ENCODE data around the gene COA7.
"Not testable (repeated sequence)": the region's sequence is repeated elsewhere in the genome, so short reads cannot be mapped to it uniquely, and the experiment has no call there.

The COA7 gene

GRCh38 chr1:52697795-52698674 lies at the start of gene COA7:
Gene COA7, minus strand, starts transcription at chr1:52698347. Its CDS starts 21 bp downstream, at chr1:52698326.
- intact Hi-C loops (cut with DNase I): loop anchor here (2.0 kb wide), 1 partner anchor 29 kb away; the partner anchor contains the start of gene ZYG11B
- peak; percentile 67 to 95 (median 89) for DNase-seq

DNA sequence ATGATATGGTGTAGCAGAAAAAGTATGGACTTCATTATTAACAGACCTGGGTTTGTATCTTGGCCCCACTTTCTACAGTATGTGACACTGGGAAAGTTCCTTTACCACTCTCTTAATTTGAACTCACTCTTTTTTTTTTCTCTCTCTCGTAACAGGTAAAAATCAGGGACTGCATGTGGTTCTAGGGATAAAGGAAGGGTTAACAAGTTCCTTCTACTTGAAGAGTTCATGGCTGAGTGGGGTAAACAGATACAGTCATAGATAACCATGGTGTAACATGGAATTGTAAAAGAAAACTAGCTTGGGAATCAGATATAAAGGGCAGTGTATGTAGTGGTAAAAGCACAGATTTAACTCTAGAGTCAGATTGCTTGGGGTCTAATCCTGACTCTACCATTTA lies 49.3 kb upstream of the COA7 start:
- DNase-seq: no peak
- intact Hi-C loops (cut with DNase I): no loop called here

- DNase-seq: no peak
- intact Hi-C loops (cut with DNase I): no loop called here
Observed at GRCh38 chr1:52746189-52746588, 48.0 kb upstream of the COA7 start.

- no peak for DNase-seq
- intact Hi-C loops (cut with DNase I): no loop called here
Observed at GRCh38 chr1:52741259-52741658, 43.1 kb upstream of the COA7 start.

DNA sequence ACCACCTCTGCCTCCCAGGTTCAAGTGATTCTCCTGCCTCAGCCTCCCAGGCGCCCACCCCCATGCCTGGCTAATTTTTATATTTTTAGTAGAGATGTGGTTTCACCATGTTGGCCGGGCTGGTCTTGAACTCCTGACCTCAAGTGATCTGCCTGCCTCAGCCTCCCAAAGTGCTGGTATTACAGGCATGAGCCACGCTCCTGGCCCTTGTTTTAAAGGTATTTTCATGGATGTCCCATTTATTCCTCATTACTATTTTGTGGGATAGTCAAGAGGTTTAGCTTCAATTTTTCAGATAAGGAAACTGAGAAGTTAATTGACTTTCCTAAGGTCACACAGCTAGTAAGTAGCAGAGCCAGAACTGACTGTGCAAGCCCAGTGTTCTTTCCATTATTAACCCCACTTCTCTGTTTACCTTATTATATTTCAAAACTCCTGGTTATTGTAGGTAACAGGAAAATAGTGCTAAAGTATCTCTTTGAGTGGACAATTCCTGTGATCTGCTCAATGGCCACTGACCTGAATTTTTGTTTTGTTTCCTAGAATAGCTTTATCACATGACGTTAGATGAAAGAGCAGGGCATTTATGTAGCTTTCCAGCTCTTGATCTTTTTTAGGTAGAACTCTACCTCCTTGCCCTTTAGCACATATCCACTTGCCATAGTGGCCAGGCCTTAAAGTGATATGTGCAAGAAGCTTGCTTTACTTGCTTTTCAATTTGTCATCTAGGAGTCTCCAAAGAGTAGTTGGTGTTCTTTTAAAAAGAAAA lies 41.7 kb upstream of the COA7 start:
- no peak for DNase-seq
- intact Hi-C loops (cut with DNase I): no loop called here

DNA sequence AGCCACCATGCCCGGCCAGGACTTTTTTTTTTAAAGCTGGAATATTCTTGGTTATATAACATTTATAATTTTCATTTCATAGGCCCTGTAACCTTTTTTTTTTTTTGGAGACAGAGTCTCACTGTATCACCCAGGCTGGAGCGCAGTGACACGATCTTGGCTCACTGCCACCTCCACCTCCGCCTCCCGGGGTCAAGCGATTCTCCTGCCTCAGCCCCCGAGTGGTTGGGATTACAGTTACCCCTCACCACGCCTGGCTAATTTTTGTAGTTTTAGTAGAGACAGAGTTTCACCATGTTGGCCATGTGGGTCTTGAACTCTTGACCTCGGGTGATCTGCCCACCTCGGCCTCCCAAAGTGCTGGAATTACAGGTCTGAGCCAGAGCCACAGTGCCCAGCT lies 40.7 kb upstream of the COA7 start:
- intact Hi-C loops (cut with DNase I): no loop called here
- DNase-seq: no peak

GRCh38 chr1:52738148-52738547 lies 40.0 kb upstream of the COA7 start:
- intact Hi-C loops (cut with DNase I): no loop called here
- no peak for DNase-seq

GRCh38 chr1:52735371-52735770 lies 37.2 kb upstream of the COA7 start:
- intact Hi-C loops (cut with DNase I): not testable (repeated sequence)
- DNase-seq: peak in 30 of 42 donors; percentile 6 to 64 (median 32)

DNA sequence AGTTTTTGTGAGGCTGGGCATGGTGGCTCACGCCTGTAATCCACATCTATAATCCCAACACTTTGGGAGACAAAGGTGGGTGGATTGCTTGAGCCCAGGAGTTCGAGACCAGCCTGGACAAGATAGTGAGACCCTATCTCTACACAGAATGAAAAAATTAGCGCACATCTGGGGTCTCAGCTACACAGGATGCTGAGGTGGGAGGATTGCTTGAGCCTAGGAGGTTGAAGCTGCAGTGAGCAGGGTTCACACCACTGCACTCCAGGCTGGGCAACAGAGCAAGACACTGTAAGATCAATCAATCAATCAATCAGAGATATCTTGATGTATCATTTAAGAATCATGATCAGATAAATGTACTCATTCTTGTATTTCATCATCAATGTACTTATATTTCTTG lies 35.2 kb upstream of the COA7 start:
- no peak for DNase-seq
- intact Hi-C loops (cut with DNase I): no loop called here

GRCh38 chr1:52727956-52728656 lies 30.0 kb upstream of the COA7 start:
- DNase-seq: no peak
- intact Hi-C loops (cut with DNase I): loop anchor here (2.0 kb wide), 1 partner anchor 29 kb away; the partner anchor contains the start of gene COA7

DNA sequence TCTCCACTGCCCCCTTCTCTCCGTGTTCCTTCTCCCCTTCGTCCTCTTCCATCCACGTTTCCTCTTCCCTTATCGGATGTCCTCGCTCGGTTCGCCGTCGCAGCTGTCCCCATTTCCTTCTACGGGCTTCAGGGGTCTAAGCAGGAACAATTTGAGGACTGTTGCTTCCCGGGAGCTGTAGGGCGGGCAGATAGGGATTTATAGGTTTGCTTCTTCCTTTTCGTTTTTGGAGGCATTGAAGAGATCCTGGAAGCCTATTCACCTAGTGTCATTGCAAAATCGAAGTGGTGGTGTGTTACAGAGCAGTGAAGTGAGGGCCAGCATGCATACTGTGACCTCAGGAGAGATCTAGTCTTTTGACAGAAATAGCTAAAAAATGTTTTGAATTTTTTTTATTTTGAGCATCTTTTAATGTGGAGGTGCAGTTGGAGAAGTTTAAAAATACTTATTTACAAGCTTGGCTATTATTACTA lies 29.0 kb upstream of the COA7 start:
- intact Hi-C loops (cut with DNase I): loop anchor here (2.0 kb wide), 1 partner anchor 28 kb away; the partner anchor contains the start of gene COA7
- DNase-seq: peak in 13 of 42 donors; percentile 3 to 48 (median 22)

DNA sequence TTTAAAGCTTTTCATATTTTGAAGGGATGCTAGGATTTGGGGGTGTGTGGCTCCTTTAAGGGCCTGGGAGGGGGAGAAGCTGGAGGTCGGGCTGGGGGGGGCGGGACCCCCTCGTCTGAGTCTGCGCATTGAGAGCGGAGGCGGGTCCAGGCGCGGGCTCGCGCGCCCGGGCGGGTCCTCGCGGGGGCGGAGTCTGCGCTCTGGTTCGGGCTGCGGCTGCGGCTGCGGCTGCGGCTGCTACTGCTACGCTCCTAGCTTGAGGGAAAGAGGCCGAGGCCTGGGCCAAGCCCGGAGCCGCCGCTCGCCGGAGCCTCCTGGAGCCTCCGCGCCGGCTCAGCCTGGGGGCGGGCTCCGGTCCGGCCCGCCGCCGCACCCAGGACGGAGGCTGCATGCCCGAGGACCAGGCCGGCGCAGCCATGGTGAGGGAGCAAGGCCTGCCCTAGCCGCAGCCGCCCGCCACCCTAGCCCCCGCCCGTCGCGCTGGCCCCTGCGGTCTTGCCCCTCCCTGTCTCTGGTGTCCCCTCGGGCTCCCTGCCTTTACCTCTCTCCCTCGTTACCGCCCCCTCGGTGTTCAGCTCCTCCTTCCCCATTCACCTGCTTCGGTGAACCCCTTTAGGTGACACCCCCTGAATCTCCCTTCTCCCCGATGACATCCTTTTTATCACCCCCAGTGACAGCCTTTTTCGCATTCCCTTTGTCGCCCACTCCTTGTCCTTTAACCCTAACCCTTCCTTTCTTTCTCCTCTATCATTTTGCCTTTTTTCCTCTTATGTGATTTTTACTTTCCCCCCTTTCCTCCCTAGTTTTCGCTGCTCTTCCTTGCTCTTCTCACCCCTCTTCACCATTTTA lies 28.3 kb upstream of the COA7 start, which contains the start of gene ZYG11B:
Gene ZYG11B (plus strand): TSS at position 189 of the 849 bp plus-strand sequence. CDS start 201 bp downstream, at position 390.
- intact Hi-C loops (cut with DNase I): loop anchor here (2.0 kb wide), 1 partner anchor 28 kb away; the partner anchor contains the start of gene COA7
- peak; percentile 71 to 97 (median 90) for DNase-seq

DNA sequence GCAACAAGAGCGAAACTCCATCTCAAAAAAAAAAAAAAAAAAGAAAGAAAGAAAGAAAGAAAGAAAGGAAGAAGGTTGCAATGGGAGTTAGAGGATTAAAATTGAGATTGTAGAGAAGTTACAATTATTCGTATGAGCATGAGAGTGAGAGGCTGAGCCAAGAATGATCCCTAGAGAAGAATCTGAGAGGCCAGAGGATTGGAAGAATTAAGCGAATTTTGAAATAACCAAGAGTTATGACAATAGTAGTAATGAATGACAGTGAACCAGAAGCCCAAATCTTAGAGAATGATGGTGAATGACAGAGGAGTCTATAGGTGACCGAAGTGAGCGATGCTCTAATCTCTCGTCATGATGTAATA lies 27.7 kb upstream of the COA7 start:
- no peak for DNase-seq
- intact Hi-C loops (cut with DNase I): loop anchor here (2.0 kb wide), 1 partner anchor 27 kb away; the partner anchor contains the start of gene COA7

DNA sequence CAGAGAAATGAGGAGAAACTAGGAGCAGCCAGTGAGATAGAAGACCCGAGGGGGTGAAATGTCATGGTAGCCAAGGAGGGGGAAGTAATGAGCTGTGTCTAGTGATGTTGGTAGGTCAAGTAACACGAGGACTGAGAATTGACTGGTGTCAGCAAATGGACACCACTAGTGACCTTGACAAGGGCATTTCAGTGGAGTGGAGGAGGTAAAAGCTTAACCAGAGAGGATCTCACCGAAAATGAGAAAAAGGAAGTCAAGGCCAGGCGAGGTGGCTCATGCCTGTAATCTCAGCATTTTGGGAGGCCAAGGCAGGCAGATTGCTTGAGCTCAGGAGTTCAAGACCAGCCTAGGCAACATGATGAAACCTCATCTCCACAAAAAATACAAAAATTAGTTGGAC lies 25.1 kb upstream of the COA7 start:
- no peak for DNase-seq
- intact Hi-C loops (cut with DNase I): no loop called here

DNA sequence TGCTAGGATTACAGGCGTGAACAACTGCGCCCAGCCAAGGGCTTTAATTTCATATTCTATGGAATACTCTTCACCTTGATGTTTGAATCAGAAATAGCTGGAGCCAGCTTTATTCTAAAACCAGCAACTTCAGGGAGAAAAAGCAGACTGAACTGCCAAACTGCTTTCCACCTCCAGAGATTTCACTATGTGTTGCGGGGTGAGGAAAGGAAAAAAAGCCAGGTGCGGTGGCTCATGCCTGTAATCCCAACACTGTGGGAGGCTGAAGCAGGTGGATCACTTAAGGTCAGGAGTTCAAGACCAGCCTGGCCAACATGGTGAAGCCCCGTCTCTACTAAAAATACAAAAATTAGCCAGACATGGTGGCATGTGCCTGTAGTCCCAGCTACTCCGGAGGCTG lies 17.1 kb upstream of the COA7 start:
- peak in 17 of 42 donors; percentile 12 to 69 (median 31) for DNase-seq

DNA sequence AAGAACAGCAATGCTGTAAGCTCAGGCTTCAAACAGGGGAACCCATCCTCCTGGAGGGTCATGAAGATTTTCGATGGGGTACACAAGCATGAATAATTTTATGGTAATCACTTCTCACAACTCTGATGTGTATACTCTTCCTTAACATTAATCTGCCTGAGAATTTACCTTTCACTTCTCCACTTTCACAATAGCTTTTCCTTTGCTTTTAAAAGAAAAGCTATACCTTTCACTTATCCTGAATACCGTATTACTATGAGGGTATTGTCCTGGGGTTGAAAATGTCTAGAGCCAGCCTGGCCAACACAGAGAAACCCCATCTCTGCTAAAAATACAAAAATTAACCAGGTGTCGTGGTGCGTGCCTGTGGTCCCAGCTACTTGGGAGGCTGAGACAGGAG lies 15.4 kb upstream of the COA7 start:
- intact Hi-C loops (cut with DNase I): no loop called here
- no peak for DNase-seq

More for the DNA sequence above, 17.1 kb upstream of the COA7 start:
- intact Hi-C loops (cut with DNase I): not testable (repeated sequence)

GRCh38 chr1:52709016-52709415 lies 10.9 kb upstream of the COA7 start:
- intact Hi-C loops (cut with DNase I): loop anchor here (10.0 kb wide), 1 partner anchor 154 kb away; the partner anchor contains the start of gene TUT4
- no peak for DNase-seq
